Nephron progenitor cell (in vitro differentiated cells): ENCODE measurements around the gene MMP11.

Experiments
- DNase-seq: peaks from one replicate; pipeline ENCODE4 v3.0.0; 2021
- H3K27ac Mint-ChIP-seq: 2 replicates; pipeline ENCODE4 v1.8.0; 2021; ENCODE audit warnings: mild to moderate bottlenecking, moderate library complexity, mixed read lengths
- H3K27me3 Mint-ChIP-seq: 2 replicates; pipeline ENCODE4 v1.8.0; 2021; ENCODE audit warnings: mild to moderate bottlenecking, low read depth, mixed read lengths; ENCODE audit not compliant: poor library complexity
- H3K36me3 Mint-ChIP-seq: 2 replicates; pipeline ENCODE4 v1.8.0; 2021; ENCODE audit warnings: low read depth, mixed read lengths
- H3K4me1 Mint-ChIP-seq: 2 replicates; pipeline ENCODE4 v1.8.0; 2021; ENCODE audit warnings: mixed read lengths
- H3K4me3 Mint-ChIP-seq: 2 replicates; pipeline ENCODE4 v1.8.0; 2021; ENCODE audit warnings: mild to moderate bottlenecking, moderate library complexity, mixed read lengths
- H3K9me3 Mint-ChIP-seq: 2 replicates; pipeline ENCODE4 v1.8.0; 2021; ENCODE audit warnings: mild to moderate bottlenecking, moderate library complexity, mixed read lengths
- CTCF ChIP-seq: fragments of 200-600 bp; sonication (generic); IDR thresholded peaks from 2 replicates; pipeline ENCODE4 v1.5.0; 2021; ENCODE audit warnings: antibody characterized with exemption

The MMP11 gene

GRCh38 chr22:23833017-23833751 lies 60.5 kb downstream of the MMP11 start:
- Mint-ChIP-seq H3K27ac (no peak overlapping the region), H3K36me3 (peaks cover 35% of the 10 kb centered on the region), H3K27me3 (peaks cover 5% of the 10 kb centered on the region), H3K4me3 (no peak overlapping the region), H3K4me1 (peaks cover 23% of the 10 kb centered on the region), H3K9me3 (no peaks in the 10 kb centered on the region)
- DNase-seq: no peak
- TF ChIP-seq CTCF: no peak
